Stimulated activated naive CD8-positive, alpha-beta T cell treated with anti-CD3 and anti-CD28 coated beads, Interleukin-15, Interleukin-2, amounts not matched to agents 100 ng/mL and 50 ng/mL, for 24 hours (primary cell): ENCODE data around the gene TEX261.
A peak's percentile ranks its signal among the peaks of the same experiment; 100 is the strongest.
"Not testable (repeated sequence)": the region's sequence is repeated elsewhere in the genome, so short reads cannot be mapped to it uniquely, and the experiment has no call there.

ENCODE experiments used
- H3K27ac Mint-ChIP-seq: one replicate; pipeline ENCODE4 v1.8.0; 2021; ENCODE audit warnings: mild to moderate bottlenecking, mixed read lengths
- H3K27me3 Mint-ChIP-seq: one replicate; pipeline ENCODE4 v1.8.0; 2021; ENCODE audit warnings: mixed read lengths
- H3K36me3 Mint-ChIP-seq: one replicate; pipeline ENCODE4 v1.8.0; 2021; ENCODE audit warnings: low read depth, mixed read lengths
- H3K4me1 Mint-ChIP-seq: one replicate; pipeline ENCODE4 v1.8.0; 2021; ENCODE audit warnings: low read depth, mixed read lengths
- H3K4me3 Mint-ChIP-seq: one replicate; pipeline ENCODE4 v1.8.0; 2021; ENCODE audit warnings: mild to moderate bottlenecking, mixed read lengths
- H3K9me3 Mint-ChIP-seq: one replicate; pipeline ENCODE4 v1.8.0; 2021; ENCODE audit warnings: mixed read lengths

TEX261 gene

DNA sequence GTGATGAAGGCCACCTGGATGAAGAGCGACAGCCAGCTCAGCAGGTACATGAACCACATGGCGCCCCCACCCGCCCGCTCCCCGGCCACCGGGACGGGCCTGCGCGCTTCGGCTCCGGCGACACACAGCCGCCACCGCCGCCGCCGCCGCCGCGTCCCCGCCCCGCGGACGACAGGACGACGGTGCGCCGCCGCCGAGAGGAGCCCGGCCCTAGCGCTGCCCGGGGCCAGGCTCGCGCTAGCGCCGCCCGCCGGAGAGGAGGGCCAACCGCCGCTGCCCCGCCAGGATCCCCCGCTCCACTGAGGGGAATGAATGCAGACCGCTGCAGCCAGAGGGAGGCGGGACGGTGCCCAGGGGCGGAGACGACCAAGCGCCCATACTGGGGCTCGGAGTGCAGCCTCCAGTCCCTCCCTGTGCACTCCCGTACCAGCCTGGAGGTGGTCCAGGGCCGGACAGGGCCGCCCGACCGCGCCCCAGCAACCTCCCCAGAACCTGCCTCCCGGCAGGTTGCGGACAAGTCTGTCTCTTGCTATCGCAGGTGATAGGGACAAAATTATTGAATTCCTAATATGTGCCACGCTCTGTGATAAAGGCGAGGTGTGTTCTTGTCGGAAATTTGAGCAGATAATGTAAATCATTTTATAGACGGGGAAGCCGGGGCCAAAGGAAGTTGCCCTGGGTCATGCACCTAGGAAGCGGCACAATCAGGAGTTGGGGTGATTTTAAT is at the start of gene TEX261:
Gene TEX261 (minus strand): TSS at position 175 of the 727 bp plus-strand sequence. CDS start 116 bp downstream, at position 59.
- peak within 1 kb of the TSS; percentile 95 for H3K4me3 Mint-ChIP-seq
- H3K36me3 Mint-ChIP-seq: peaks cover 28% of the 10 kb centered on the region
- H3K27me3 Mint-ChIP-seq: no peaks in the 10 kb centered on the region
- peaks cover 34% of the 10 kb centered on the region for H3K4me1 Mint-ChIP-seq
- H3K27ac Mint-ChIP-seq: peak within 1 kb of the TSS; percentile 91
- H3K9me3 Mint-ChIP-seq: no peaks in the 10 kb centered on the region

DNA sequence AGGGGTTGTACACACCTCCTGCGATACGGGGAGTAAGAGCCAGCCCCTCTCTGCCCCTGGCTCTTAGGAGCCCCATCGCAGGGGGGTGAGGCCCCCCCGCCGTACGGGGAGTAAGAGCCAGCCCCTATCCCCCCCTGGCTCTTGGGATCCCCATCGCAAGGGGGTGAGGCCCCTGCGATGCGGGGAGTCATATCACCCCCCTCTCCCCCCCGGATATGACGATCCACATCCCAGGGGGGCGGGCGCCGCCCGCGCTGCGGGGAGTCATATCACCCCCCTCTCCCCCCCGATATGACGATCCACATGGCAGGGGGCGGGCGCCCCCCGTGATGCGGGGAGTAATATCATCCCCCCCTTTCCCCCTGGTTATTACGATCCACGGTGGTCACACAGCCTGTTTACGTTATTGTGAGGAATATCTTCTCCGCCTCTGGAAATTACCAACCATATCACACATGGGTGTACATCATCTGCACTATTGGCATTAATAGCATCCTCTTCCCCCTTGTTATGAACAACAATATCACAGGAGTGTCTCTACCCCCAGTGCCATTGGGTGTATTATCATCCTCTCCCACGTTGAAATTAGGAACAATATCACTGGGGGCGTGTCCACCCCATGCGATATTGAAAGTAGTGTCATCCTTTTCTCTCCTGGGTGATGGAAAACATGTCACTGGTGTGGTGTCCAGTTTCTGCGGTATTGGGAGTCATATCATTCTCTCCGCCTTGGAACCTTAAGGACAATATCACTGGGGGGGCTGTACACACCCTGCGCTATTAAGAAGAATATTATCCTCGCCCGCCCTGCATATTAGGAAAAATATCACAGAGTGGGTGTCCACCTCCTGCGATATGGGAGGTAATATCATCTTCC is 49.1 kb upstream of the TEX261 start:
- H3K4me3 Mint-ChIP-seq: no peak overlapping the region
- H3K36me3 Mint-ChIP-seq: no peaks in the 10 kb centered on the region
- H3K4me1 Mint-ChIP-seq: no peaks in the 10 kb centered on the region
- no peaks in the 10 kb centered on the region for H3K9me3 Mint-ChIP-seq
- peaks cover 7% of the 10 kb centered on the region for H3K27me3 Mint-ChIP-seq
- no peak overlapping the region for H3K27ac Mint-ChIP-seq

DNA sequence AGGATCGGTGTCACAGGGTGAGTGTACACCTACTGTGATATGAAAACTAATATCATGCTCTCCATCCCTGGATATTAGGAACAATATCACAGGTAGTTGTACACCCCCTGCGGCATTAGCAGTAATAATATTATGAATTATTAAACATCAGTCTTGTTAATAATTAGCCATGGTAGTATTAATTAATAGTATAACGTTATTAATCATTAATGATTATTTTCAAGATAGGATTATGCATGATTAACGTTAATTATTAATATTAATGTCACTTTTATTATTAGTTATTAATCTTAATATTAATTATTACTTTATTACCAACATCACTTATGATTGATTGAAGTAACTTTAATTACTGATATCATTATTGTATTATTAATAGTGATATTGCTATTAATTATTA is 47.6 kb upstream of the TEX261 start:
- Mint-ChIP-seq H3K4me1 (no peaks in the 10 kb centered on the region), H3K27me3 (peaks cover 15% of the 10 kb centered on the region), H3K9me3 (no peaks in the 10 kb centered on the region), H3K27ac (no peak overlapping the region), H3K4me3 (no peak overlapping the region), H3K36me3 (no peaks in the 10 kb centered on the region)

DNA sequence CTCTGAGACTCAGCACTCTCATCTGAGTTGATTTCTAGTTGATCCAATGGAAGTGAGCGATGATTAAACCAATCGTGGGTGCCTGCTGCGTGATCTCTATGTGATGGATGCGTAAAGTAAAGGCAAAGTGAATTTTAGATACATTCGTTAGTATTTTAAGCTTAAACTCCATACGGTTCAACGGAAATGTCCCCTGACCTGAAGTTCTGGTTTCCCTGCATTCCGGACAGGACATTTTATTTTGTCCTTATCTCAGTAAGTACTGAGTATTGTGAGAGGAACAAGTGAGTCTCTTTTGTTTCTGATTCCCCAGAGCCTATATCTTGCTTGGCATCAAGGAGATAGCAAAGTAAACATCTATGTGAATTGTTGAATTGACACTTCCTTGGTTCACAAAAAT is 41.6 kb upstream of the TEX261 start:
- H3K4me1 Mint-ChIP-seq, H3K36me3 Mint-ChIP-seq, H3K4me3 Mint-ChIP-seq, H3K27ac Mint-ChIP-seq, H3K9me3 Mint-ChIP-seq: not testable (repeated sequence)
- H3K27me3 Mint-ChIP-seq: peaks cover 26% of the 10 kb centered on the region

DNA sequence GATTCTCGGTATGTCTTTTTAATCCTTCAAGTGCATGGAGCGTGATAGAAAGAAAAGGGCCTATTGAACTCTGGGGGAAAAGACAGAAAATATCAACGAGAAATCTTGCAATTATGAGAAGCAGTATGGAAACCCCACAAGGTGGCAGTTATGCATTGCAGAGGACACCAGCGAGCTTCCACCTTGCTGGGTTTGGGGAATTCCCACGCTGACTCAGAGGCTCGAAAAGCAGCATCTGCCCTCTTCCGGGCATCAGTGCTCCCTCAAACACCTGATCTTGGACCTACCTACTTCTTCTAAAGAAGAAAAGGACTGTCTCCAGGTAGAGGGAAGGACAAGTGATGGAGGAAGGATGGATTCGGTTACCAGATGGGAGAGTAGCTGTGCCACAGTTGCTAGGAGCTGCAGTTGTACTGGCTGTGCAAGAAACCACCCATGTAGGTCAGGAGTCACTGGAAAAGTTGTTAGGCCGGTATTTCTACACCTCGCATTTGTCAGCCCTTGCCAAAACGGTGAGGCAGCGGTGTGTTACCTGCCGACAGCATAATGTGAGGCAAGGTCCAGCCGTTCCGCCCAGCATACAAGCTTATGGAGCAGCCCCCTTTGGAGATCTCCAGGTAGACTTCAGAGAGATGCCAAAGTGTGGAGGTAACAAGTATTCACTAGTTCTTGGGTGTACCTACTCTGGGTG is 29.0 kb upstream of the TEX261 start:
- not testable (repeated sequence) for H3K9me3 Mint-ChIP-seq, H3K27ac Mint-ChIP-seq, H3K4me3 Mint-ChIP-seq, H3K27me3 Mint-ChIP-seq, H3K36me3 Mint-ChIP-seq
- peaks cover 12% of the 10 kb centered on the region for H3K4me1 Mint-ChIP-seq

DNA sequence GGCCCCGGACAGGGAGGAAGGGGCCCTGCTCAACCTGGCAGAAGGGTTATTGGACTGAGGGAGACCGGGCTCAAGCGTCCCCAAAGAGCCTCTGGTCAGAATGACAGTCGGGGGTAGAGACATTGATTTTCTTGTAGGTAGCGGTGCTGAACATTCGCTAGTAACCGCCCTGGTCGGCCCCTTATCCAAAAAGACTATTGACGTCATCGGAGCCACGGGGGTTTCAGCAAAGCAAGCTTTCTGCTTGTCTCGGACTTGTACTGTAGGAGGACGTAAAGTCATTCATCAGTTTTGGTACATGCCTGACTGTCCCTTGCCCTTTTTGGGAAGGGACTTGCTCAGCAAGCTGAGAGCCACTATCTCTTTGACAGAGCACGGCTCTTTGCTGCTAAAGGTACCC is 26.7 kb upstream of the TEX261 start:
- H3K27ac Mint-ChIP-seq, H3K36me3 Mint-ChIP-seq: not testable (repeated sequence)

DNA sequence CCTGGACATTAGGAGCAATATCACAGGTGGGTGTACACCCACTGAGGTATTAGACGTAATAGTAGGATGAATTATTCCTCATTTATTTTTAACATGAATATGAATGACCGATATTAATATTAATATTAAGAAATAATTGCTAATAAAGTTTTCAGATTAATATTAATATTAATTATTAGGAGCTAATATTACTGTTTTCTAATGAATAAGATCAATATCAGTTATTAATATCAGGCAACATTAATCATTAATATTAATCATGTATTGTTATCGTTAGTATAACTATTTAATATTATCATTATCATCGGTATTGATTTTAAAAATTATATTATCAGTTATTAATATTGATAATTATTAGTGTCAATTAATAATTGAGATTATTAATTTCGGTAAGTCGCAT is 25.3 kb upstream of the TEX261 start:
- peaks cover 12% of the 10 kb centered on the region for H3K4me1 Mint-ChIP-seq
- not testable (repeated sequence) for H3K36me3 Mint-ChIP-seq, H3K9me3 Mint-ChIP-seq, H3K27ac Mint-ChIP-seq, H3K27me3 Mint-ChIP-seq, H3K4me3 Mint-ChIP-seq

More for the DNA sequence above, 26.7 kb upstream of the TEX261 start:
- H3K27me3 Mint-ChIP-seq, H3K9me3 Mint-ChIP-seq, H3K4me3 Mint-ChIP-seq: not testable (repeated sequence)
- peaks cover 12% of the 10 kb centered on the region for H3K4me1 Mint-ChIP-seq

DNA sequence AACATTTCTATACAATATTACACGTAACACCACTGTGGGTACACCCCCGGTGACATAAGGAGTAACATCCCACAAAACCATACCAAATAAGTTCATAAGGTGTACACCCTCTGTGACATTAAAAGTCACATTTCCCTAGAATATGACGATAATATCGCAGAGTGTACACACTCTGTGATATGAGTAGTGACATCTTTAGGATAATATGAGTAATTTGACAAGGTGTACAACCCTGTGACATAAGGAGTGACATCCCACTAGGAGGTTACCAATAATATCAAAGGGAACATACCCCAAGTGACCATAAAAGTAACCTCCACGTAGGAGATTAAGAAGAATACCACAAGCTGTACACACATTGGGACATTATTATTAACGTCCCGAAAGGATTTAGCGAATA is 24.0 kb upstream of the TEX261 start:
- Mint-ChIP-seq H3K4me3 (no peak overlapping the region), H3K27ac (no peak overlapping the region), H3K27me3 (no peaks in the 10 kb centered on the region), H3K36me3 (no peaks in the 10 kb centered on the region), H3K4me1 (peaks cover 7% of the 10 kb centered on the region), H3K9me3 (no peaks in the 10 kb centered on the region)

DNA sequence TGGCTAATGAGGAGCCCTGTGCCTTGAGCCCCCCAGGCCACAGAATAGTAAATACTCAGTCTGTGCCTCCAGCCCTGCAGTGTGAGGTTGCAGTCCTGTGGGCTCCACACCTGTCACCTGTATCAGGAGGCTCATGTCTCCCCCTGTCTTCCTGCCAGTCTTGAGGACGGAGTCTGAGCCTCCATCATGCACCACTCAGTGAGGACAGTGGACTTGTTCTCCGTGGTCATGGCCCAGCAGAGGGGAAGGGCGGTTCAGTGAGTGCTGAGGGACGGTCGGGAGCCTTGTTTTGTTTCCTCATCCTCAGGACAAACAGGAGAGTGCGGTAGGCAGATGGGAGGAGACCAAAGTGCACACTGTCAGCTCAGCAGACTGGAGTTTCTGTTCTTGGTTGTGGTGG is 17.1 kb upstream of the TEX261 start:
- not testable (repeated sequence) for H3K4me1 Mint-ChIP-seq, H3K27ac Mint-ChIP-seq, H3K4me3 Mint-ChIP-seq, H3K36me3 Mint-ChIP-seq, H3K9me3 Mint-ChIP-seq
- H3K27me3 Mint-ChIP-seq: peaks cover 17% of the 10 kb centered on the region

DNA sequence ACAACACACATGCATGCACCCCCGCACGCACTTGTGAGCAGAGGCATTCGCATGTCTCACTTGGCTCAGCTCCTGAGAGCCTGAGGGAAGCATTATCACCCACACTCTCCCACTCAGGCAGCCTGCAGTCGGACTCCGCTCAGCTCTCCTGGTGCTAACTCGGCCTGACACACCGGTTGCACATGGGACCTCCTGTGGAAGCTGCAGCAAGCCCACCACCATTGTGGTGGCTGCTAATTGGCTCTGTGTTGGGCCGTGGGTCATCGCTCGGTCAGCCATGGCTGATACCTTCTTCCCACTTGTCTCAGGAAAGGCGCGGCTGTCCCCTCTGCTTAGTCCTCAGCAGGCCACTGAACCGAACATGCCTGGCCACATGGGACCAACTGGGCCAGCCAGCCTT is 13.7 kb upstream of the TEX261 start:
- Mint-ChIP-seq H3K4me3 (no peak overlapping the region), H3K27ac (peak overlapping the region; percentile 56), H3K4me1 (no peaks in the 10 kb centered on the region), H3K36me3 (no peaks in the 10 kb centered on the region), H3K9me3 (no peaks in the 10 kb centered on the region), H3K27me3 (peaks cover 17% of the 10 kb centered on the region)

DNA sequence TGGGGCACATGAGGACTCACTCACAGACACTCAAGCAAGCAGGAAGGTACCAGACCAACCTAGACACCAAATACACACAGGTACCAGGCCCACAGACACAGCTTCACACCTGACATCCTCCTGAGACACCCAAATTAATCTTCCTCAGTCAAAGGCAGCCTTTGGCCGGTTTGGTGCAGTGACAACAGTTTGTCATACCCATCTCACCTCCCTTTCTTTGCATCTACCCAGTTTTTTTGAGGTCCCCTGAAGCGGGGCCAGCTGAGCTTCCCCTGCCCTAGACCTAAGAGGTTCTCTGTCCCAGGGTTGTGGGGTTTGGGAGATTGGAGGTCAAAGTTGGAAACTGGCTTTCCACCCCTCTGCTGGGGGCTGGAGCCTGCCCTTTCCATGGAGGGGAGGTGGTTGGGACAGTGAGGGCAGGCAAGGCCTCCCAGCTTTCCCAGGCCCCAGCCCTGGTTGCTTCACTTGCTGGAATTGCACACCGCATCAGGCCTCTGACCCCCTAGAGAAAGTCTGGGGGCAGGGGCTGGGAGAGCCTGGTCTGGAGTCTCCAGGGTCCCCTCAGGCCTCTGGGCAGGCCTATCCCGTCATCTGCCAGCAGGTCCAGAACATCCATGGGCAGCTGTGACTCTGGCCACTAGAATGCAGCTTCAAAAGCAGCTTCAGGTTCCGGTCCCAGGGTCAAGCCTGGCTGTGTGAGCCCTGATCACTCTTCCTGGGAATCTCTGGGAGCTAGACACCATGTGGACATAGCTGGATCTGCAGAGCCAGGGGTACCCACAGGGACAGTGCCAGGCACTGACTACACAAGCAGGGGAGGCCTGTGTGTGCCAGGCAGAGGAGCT is 12.5 kb upstream of the TEX261 start:
- H3K36me3 Mint-ChIP-seq: no peaks in the 10 kb centered on the region
- no peak overlapping the region for H3K4me3 Mint-ChIP-seq
- H3K27ac Mint-ChIP-seq: no peak overlapping the region
- H3K27me3 Mint-ChIP-seq: peaks cover 17% of the 10 kb centered on the region
- no peaks in the 10 kb centered on the region for H3K4me1 Mint-ChIP-seq
- H3K9me3 Mint-ChIP-seq: no peaks in the 10 kb centered on the region

DNA sequence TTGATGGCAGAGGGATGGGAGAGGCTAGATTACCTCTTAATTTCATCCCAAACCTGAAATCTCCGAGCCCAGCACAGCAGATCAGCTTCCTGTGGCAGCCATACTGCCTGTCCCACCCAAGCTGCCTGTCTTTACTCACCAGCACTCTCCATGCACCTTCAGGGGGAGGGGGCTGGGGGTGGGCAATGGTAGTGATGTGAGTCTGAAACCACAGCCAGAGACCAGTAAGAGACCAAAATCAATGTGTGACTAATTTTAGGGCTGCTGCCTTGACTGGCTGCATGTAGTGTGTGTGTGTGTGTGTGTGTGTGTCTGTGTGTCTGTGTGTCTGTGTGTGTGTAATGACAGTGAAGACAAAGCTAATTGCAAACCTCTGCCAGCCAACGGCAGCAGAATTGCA is 11.7 kb upstream of the TEX261 start:
- Mint-ChIP-seq H3K4me3 (no peak overlapping the region), H3K9me3 (no peaks in the 10 kb centered on the region), H3K4me1 (peaks cover 3% of the 10 kb centered on the region), H3K27ac (no peak overlapping the region), H3K27me3 (peaks cover 12% of the 10 kb centered on the region), H3K36me3 (no peaks in the 10 kb centered on the region)

DNA sequence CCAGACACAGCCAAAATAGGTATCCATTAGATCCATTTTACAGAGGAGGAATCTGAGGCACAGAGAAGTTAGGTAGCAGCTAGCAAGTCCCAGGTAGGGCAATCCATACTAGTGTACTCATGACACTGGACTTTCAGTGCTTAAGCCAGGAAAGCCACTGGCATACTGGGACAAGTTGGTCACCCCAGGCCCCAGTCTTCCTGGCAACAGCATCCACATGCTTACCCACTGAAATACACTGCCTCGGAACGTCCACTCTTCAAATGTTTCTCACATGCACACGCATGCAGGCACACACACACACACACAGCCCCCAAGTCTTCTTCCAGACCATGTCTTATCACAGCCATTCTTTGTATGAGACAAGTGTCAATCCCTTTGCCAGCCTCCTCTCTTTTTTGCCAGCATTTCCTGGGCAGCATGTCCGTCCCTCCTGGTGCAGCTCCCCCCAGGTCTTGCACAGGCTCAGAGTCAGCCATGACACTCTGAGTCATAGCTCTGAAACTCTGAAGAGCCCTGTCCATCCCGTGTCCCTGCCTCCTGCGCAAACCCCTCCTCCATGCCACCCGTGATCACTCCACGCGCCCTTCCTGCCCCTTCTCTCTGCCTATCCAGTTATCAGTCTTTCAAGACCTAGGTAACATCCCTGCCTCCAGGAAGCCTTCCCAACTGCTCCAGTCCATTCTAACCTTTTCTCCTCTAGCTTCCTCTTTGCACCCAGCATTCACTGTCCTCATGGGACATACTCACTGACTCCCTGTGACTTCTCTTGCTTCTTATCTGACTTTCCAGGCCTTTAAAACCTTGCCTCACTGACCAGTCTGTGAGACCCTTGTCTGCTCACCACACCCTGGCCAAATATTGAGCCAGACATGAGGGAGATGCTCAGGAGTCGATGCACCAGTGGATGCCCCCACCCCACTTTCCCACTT is 10.9 kb upstream of the TEX261 start:
- no peaks in the 10 kb centered on the region for H3K36me3 Mint-ChIP-seq
- no peaks in the 10 kb centered on the region for H3K9me3 Mint-ChIP-seq

DNA sequence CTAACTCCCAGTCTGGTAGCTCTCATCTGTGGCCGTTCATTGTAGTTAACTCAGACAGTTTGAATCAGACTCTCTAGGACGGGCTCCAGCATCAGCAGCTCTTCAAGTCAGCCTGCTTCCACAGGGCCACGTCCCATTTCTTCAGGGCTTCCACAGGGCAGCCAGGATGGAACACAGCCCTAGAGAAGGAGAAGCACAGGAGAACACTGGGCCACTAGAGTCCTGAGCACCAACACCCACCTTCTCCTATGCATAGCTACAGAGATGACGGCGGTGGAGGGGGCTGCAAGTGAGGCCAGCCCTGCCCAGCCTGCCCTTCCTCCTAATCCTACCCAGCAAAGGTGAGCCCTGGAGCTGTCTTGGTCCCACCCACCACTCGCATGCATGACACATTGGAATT is 10.2 kb upstream of the TEX261 start:
- Mint-ChIP-seq H3K4me3 (no peak overlapping the region), H3K27me3 (peaks cover 7% of the 10 kb centered on the region), H3K9me3 (no peaks in the 10 kb centered on the region), H3K36me3 (no peaks in the 10 kb centered on the region), H3K4me1 (peaks cover 14% of the 10 kb centered on the region), H3K27ac (no peak overlapping the region)

More for the DNA sequence above, 10.9 kb upstream of the TEX261 start:
- Mint-ChIP-seq H3K27ac (no peak overlapping the region), H3K4me1 (peaks cover 11% of the 10 kb centered on the region), H3K4me3 (no peak overlapping the region), H3K27me3 (peaks cover 12% of the 10 kb centered on the region)
